ENCODE data around the gene CAMKK2.

The CAMKK2 gene

DNA sequence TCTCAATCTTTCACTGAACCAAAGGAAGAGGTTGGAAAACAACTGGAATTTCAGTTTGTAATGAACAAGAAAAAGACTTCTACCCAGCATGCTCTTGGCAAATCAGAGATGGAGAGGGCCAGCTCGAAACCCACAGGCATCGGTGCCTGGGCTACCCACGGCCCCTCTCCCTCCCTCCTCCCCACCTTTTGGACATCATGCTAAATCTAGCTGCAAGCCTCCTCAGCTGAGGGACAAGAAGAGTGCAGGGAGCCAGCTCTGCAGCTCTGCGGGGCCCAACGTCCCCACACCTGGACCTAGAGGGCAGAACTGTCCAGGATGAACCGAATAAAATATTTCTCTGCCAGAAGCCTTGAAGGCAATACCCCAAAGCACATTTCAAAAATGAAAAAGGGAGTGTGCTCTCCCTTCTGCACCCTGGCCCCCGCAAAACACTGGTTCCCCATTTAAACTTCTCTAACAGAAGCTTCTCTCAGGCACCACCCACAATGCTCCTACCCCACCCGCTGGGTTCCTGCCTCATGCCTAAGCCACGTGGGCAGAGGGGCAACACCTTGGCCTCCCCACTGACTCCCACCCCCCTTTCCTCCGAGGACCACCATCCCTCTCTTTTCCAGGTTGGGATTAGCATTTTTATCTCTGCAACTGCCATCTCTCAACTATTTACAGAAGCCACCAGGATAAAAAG, 8.2 kb downstream of the CAMKK2 start:
- TF ChIP-seq, protein P1, sequence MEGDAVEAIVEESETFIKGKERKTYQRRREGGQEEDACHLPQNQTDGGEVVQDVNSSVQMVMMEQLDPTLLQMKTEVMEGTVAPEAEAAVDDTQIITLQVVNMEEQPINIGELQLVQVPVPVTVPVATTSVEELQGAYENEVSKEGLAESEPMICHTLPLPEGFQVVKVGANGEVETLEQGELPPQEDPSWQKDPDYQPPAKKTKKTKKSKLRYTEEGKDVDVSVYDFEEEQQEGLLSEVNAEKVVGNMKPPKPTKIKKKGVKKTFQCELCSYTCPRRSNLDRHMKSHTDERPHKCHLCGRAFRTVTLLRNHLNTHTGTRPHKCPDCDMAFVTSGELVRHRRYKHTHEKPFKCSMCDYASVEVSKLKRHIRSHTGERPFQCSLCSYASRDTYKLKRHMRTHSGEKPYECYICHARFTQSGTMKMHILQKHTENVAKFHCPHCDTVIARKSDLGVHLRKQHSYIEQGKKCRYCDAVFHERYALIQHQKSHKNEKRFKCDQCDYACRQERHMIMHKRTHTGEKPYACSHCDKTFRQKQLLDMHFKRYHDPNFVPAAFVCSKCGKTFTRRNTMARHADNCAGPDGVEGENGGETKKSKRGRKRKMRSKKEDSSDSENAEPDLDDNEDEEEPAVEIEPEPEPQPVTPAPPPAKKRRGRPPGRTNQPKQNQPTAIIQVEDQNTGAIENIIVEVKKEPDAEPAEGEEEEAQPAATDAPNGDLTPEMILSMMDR (IDR thresholded peaks at IDR 0.05; ENCODE audit: low read depth, low read length), result no peak
- Histone ChIP-seq H3K36me3 (peaks cover 16% of the 10 kb centered on the region), H3K4me1 (no peaks in the 10 kb centered on the region), H3K9me3 (no peaks in the 10 kb centered on the region), H3K4me3 (ENCODE audit: low read depth, low read length) (no peak overlapping the region), H3K27me3 (no peaks in the 10 kb centered on the region)
- DNase-seq, result no peak

DNA sequence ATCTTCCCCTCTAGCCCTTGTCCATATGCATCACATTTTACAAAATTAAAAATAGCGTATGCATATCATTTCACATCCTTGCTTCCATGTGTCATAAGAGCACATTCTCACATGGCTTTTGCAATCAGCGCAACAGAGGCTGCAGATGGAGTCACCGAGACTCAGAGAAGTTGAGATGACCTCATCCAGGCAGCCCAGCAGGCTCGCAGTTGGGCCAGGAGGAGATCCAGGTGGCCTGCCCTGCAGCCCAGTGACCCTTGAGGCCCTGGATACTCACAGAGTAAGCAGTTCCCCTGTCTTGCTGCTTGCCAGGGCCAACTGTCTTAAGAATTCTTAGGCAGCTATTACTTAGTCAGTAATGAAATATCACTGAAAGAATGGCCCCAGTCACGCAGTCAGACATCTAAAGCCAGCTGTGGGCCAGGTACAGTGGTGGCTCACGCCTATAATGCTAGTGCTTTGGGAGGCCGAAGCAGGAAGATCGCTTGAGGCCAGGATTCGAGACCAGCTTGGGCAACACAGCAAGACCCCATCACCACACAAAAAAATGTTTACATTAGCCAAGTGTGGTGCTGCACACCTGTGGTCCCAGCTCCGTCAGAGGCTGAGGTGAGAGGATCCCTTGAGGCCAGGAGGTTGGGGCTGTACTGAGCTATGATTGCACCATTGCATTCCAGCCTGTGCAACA, 9.1 kb downstream of the CAMKK2 start:
- H3K4me3 ChIP-seq (ENCODE audit: low read depth, low read length), result no peak overlapping the region

DNA sequence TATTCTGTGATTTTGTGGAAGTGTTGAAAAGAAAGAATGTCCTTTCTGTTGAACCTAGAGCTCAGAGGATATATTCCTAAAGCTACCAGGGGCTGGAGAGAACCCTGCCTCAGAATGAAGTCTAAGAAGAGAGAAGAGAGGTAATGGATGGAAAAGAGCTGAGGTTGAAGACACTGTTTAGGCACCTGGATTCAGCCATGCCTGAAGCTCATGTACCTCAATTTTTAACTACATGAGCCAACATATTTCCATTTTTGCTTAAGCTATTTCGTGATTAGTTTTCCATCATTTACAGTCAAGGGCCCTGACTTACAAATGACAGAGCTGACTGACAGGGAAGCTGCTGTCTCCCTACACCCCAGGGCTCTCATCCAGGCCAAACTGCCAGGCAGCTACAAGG, 10.7 kb downstream of the CAMKK2 start:
- no peaks in the 10 kb centered on the region for H3K9me3 ChIP-seq
- H3K27me3 ChIP-seq, result no peaks in the 10 kb centered on the region
- TF ChIP-seq, protein P1 (IDR thresholded peaks at IDR 0.05; ENCODE audit: low read depth, low read length), result no peak
- H3K4me3 ChIP-seq (ENCODE audit: low read depth, low read length), result no peak overlapping the region
- peaks cover 11% of the 10 kb centered on the region for H3K36me3 ChIP-seq
- H3K4me1 ChIP-seq, result no peaks in the 10 kb centered on the region
- no peak for DNase-seq

More for the DNA sequence above, 9.1 kb downstream of the CAMKK2 start:
- Histone ChIP-seq H3K4me1 (no peaks in the 10 kb centered on the region), H3K27me3 (no peaks in the 10 kb centered on the region), H3K36me3 (peaks cover 14% of the 10 kb centered on the region), H3K9me3 (no peaks in the 10 kb centered on the region)
- no peak for DNase-seq
- TF ChIP-seq, protein P1 (IDR thresholded peaks at IDR 0.05; ENCODE audit: low read depth, low read length), result no peak

DNA sequence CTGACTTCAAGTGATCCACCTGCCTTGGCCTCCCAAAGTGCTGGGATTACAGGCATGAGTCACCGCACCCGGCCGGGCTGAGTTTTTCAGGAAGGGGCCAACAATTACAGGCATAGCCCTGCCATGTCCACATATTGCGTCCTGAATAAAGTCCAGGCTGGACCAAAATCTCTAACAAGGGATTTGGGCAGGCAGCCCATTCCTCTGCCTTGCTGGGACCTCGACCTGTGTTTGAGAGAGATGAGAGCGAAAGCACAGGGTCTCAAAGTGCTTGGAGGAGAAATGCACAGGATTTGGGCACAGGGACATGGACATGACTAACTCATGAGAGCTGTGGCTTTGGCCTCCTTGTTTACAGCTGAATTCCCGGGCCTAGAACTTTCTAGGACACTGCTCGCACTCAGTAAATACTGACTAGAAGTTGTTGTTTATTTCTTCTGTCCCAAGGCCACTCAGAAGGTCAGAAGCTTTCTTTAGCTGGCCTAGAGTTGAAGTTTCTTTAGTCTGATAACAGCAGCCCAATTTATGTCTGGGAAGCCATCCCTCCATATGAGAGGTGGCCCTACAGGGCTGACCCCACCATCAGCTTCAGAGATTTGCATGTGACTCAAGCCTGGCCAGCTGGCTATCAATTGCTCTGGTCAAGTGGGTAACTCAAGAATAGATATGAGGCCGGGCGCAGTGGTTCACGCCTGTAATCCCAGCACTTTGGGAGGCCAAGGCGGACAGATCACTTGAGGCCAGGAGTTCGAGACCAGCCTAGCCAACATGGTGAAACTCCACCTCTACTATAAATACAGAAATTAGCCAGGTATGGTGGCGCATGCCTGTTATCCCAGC, 11.7 kb downstream of the CAMKK2 start:
- Histone ChIP-seq H3K9me3 (no peaks in the 10 kb centered on the region), H3K36me3 (peaks cover 7% of the 10 kb centered on the region), H3K4me3 (ENCODE audit: low read depth, low read length) (no peak overlapping the region), H3K4me1 (no peaks in the 10 kb centered on the region), H3K27me3 (no peaks in the 10 kb centered on the region)
- no peak for DNase-seq
- TF ChIP-seq, protein P1 (IDR thresholded peaks at IDR 0.05; ENCODE audit: low read depth, low read length), result no peak

DNA sequence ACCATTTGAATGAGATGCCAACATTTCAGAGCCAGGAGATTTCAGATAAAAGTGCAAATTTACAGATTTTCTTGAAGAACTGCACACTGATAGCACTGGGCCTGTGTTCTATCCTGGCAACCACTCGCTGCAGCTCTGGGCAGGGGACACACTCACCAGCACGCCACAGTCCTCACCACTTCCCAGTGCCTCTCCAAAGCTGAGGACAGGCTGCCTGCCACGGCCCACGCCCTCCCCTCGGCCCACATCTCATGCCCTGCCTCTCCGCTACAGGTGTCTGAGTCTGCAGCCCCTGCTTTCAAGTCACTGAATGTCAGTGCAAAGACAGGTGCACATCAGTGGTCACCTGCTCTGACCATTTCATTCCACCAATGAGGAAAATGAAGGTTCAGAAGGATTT, 12.7 kb downstream of the CAMKK2 start:
- DNase-seq, result no peak
- H3K4me1 ChIP-seq, result peaks cover 4% of the 10 kb centered on the region
- TF ChIP-seq, protein P1 (IDR thresholded peaks at IDR 0.05; ENCODE audit: low read depth, low read length), result no peak
- H3K27me3 ChIP-seq, result no peaks in the 10 kb centered on the region
- H3K36me3 ChIP-seq, result peaks cover 7% of the 10 kb centered on the region
- H3K9me3 ChIP-seq, result no peaks in the 10 kb centered on the region
- H3K4me3 ChIP-seq (ENCODE audit: low read depth, low read length), result no peak overlapping the region
